Endometrium (tissue), 2 donors: ENCODE results near the gene SYVN1.
A peak's percentile ranks its signal among the peaks of the same experiment; 100 is the strongest.

ENCODE experiments used
- FAIRE-seq: peaks from 2 replicates; lab custom pipeline; 2012; peaks lifted over from hg19 to GRCh38; lab: Jason Lieb, UNC
- donor health status: control.
- donor health status: control.

Gene SYVN1

GRCh38 chr11:65112546-65113360 is 21.6 kb downstream of the SYVN1 start:
- FAIRE-seq = no peak

GRCh38 chr11:65111744-65112545 is 22.4 kb downstream of the SYVN1 start, which contains the start of gene TM7SF2:
TSS of gene TM7SF2 (plus strand) at chr11:65111872. CDS start at chr11:65112016, 144 bp downstream.
- FAIRE-seq = peak; percentile 74

- FAIRE-seq = no peak
These were observed 23.1 kb downstream of the SYVN1 start for GRCh38 chr11:65111159-65111743.

DNA sequence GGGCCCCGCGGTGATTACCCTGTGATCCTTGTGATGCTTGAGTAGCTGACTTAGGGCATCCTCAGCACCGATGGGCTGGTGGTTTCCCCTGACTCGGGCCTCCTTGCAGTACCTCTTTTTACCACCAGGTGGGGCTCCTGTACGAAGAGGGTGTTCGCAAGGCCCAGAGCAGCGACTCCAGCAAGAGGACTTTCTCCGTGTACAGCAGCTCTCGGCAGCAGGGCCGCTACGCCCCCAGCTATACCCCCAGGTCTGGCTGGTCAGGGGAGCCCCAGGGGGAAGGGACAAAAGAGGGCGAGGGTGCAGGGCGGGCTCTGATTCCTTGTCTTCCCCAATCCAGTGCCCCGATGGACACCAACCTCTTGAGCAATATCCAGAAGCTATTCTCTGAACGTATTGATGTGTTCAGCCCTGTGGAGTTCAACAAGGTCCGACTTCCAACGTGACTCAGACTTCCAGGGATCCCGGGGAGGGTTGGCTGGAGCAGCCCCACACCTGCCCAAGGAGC is 23.9 kb downstream of the SYVN1 start:
- no peak for FAIRE-seq

GRCh38 chr11:65109231-65110198 is 24.8 kb downstream of the SYVN1 start:
- FAIRE-seq = no peak

DNA sequence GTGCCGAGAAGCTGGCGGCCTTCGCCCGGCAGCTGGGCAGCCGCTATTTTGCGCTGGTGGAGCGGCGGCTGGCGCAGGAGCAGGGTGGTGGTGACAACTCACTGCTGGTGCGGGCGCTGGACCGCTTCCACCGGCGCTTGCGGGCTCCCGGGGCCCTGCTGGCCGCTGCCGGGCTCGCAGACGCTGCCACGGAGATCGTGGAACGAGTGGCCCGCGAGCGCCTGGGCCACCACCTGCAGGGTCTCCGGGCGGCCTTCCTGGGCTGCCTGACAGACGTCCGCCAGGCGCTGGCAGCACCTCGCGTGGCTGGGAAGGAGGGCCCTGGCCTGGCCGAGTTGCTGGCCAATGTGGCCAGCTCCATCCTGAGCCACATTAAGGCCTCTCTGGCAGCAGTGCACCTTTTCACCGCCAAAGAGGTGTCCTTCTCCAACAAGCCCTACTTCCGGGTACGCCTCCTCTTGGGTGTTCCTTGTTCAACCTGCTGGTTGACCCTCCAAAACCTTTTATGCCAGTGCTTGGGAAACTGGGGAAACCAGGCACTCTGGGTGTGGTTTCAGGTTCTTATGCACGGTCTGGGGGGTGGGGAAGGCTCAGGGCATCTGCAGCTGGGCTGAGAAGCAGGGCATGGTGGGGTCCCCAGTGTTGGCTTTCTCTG is 25.7 kb downstream of the SYVN1 start:
- no peak for FAIRE-seq

- no peak for FAIRE-seq
These were observed 26.4 kb downstream of the SYVN1 start for GRCh38 chr11:65107751-65108468.

- FAIRE-seq = no peak
These were observed 27.2 kb downstream of the SYVN1 start for GRCh38 chr11:65107078-65107477.

DNA sequence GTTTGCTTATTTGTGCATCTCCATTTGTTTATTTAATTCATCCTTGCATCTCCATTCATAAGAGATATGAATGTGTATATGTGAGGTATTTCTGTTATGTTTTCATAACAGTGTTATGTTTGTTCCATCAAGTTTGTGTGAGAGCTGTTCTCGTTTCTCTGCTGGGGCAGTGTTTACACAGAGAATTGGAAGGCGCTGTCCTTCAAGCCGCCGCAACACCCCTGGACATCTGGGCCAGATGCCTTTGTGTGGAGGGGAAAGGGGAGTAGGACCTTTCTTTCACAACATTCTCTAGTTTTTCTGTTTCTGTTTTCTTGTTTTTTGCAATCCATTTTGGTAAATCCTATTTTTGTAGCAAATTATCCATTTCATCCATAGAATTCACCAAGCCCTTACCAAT is 29.7 kb downstream of the SYVN1 start:
- FAIRE-seq = no peak

GRCh38 chr11:65103476-65103875 is 30.8 kb downstream of the SYVN1 start:
- FAIRE-seq = no peak

- no peak for FAIRE-seq
These were observed 31.9 kb downstream of the SYVN1 start for GRCh38 chr11:65102142-65103095.

GRCh38 chr11:65100674-65101350 is 33.5 kb downstream of the SYVN1 start:
- FAIRE-seq = no peak

- FAIRE-seq = no peak
These were observed 37.4 kb downstream of the SYVN1 start for GRCh38 chr11:65096926-65097325.

GRCh38 chr11:65095974-65096806 is 38.1 kb downstream of the SYVN1 start, which contains the start of gene VPS51:
TSS of gene VPS51 (plus strand) at chr11:65096214. CDS start at chr11:65096251, 37 bp downstream.
- peak; percentile 23 for FAIRE-seq

DNA sequence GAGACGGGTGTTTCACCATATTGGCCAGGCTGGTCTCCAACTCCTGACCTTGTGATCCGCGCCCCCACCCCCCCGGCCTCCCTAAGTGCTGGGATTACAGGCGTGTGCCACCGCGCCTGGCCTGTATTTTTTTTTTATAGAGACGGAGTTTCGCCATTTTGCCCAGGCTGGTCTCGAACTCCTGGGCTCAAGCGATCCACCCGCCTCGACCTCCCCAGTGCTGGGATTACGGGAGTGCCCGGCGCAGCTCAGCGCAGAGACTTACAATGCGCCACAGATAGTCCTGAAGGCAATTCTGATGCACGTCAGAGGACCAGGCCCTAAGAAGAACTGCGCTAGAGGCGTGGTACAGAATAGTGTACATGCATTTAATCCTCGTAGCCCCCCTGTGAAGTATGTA is 38.9 kb downstream of the SYVN1 start:
- no peak for FAIRE-seq

- no peak for FAIRE-seq
These were observed 43.7 kb downstream of the SYVN1 start for GRCh38 chr11:65090628-65091027.

DNA sequence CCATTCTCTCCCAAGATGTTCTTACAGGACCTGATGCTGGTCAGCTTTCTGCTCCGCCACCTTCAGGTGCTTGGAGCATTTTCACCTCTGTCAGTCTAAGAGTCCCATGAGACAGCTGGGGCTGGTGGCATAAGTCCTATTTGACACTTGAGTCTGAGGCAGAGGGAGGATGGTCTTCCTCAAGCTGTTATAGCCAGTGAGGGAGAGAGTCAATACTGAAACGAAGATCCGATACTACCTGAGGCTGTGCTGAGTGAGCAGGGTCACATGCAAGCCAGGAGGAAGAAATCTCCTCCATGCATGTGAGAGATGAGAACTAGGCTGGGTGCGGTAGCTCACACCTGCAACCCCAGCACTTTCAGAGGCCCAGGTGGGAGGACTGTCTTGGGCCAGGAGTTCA is 44.7 kb downstream of the SYVN1 start:
- FAIRE-seq = no peak
